ENCODE results near the gene MPEG1. TPM values are rescaled to one million over a fixed set of nuclear protein-coding genes. Genes with fewer than 3 reads are reported as not detected.
A peak's percentile ranks its signal among the peaks of the same experiment; 100 is the strongest.

Gene MPEG1
- total and polyA plus RNA-seq, 2 of the 13 experiments (the other 11 are each of a cell fraction or from before 2014, with no cell fraction given) = not detected

GRCh38 chr11:59173964-59174663 lies 38.6 kb downstream of the MPEG1 start (continued):
- TF ChIP-seq ZNF629 (CRISPR knock-in tag; conservative IDR thresholded peaks at IDR 0.05) (0 out of 2 replicates have a peak, but pooled peaks have one; percentile 4), FOSL2 (CRISPR knock-in tag; IDR thresholded peaks at IDR 0.05) (peak; percentile 56), SOX13 (IDR thresholded peaks at IDR 0.05) (0 out of 2 replicates have a peak, but pooled peaks have one; percentile 69), SOX13 (CRISPR knock-in tag; conservative IDR thresholded peaks at IDR 0.05 in 1 of 2, IDR thresholded peaks at IDR 0.05 in 1 of 2) (peak in 1 of 2 experiments; percentile 83; a peak in 2 of 4 replicates), WIZ (CRISPR knock-in tag; IDR thresholded peaks at IDR 0.05) (no peak), HMG20A (CRISPR knock-in tag; IDR thresholded peaks at IDR 0.05; ENCODE audit: borderline replicate concordance) (0 out of 2 replicates have a peak, but pooled peaks have one; percentile 46), PPARG (CRISPR knock-in tag; conservative IDR thresholded peaks at IDR 0.05) (peak; percentile 99), BCL6 (CRISPR knock-in tag; IDR thresholded peaks at IDR 0.05) (peak; percentile 83), MAFG (CRISPR knock-in tag; IDR thresholded peaks at IDR 0.05) (no peak), ZNF441 (CRISPR knock-in tag; IDR thresholded peaks at IDR 0.05; ENCODE audit: borderline replicate concordance) (no peak), ATF1 (CRISPR knock-in tag; IDR thresholded peaks at IDR 0.05) (no peak)

GRCh38 chr11:59173080-59173963 lies 39.4 kb downstream of the MPEG1 start:
- 2% methylated on average over 26 of the region's 37 CpGs for WGBS (ENCODE audit: low lambda C conversion rate)
- Histone ChIP-seq H3K27ac (ENCODE audit: extremely low read length, insufficient read depth, low read length) (no peak overlapping the region), H3K36me3 (replicated peaks in 1 of 2; ENCODE audit: control insufficient read depth in 1 of 2, insufficient read depth in 2 of 2, low read length in 2 of 2) (no peaks in the 10 kb centered on the region), H4K20me1 (ENCODE audit: insufficient read depth, low read length) (0 out of 2 replicates have a peak, but pooled peaks cover 3% of the 10 kb centered on the region), H3K79me2 (ENCODE audit: insufficient read depth, low read length) (no peaks in the 10 kb centered on the region), H3K4me2 (ENCODE audit: low read depth, low read length) (peak overlapping the region; percentile 100), H2AFZ (ENCODE audit: low read length) (peak overlapping the region; percentile 12), H3K9me3 (ENCODE audit: low read length) (no peaks in the 10 kb centered on the region), H3K4me1 (ENCODE audit: insufficient read depth, low read length) (peaks cover 41% of the 10 kb centered on the region), H3K4me3 (replicated peaks in 1 of 3; ENCODE audit: insufficient read depth in 1 of 3, low read depth in 2 of 3, low read length in 3 of 3) (peak overlapping the region; percentile 67 to 80 (median 68)), H3K27me3 (ENCODE audit: control insufficient read depth in 1 of 2, insufficient read depth in 2 of 2, low read length in 2 of 2) (no peaks in the 10 kb centered on the region; a peak in 1 of 5 replicates), H3K9ac (ENCODE audit: insufficient read depth, low read depth, low read length) (peak overlapping the region; percentile 25; the same call in 1 of the 2 replicates)
- no peak for FAIRE-seq
- ChIA-PET CTCF (ENCODE audit: low intra/inter-chr PET ratio, low total read pairs) (interaction anchor here (2.9 to 3.7 kb wide), 3 partner anchors 13 to 34 kb away, joined by 13 to 77 read pairs (median 45); no protein-coding TSS in a partner anchor), POLR2A (interaction anchor here (1.0 to 4.4 kb wide), 4 partner anchors 9 to 31 kb away, joined by 4 to 46 read pairs (median 6); partner anchors contain the start of gene FAM111A)
- ATAC-seq = peak; percentile 60
- BruUV-seq (replicated peaks) = no TSS peak
- peak; percentile 13 for DNase-seq (ENCODE audit: low spot score)
- intact Hi-C loops (cut with micrococcal nuclease; ENCODE audit: unreplicated experiment) (no loop called here), in situ Hi-C loops (cut with HindIII; ENCODE audit: extremely low pct_ligation_motif_present, low pct_unique_long_range_greater_than_20kb) (loop anchor here (5.0 to 10.0 kb wide), 2 partner anchors 34 to 111 kb away; no protein-coding TSS in a partner anchor)
- TF ChIP-seq HINFP (CRISPR knock-in tag; IDR thresholded peaks at IDR 0.05; ENCODE audit: low read depth) (no peak), HIVEP1 (CRISPR knock-in tag; IDR thresholded peaks at IDR 0.05) (peak; percentile 46; the same call in 1 of the 2 replicates), ZNF160 (CRISPR knock-in tag; IDR thresholded peaks at IDR 0.05) (0 out of 2 replicates have a peak, but pooled peaks have one; percentile 20), NPAS2 (CRISPR knock-in tag; IDR thresholded peaks at IDR 0.05; ENCODE audit: borderline replicate concordance) (no peak), ONECUT2 (CRISPR knock-in tag; IDR thresholded peaks at IDR 0.05) (no peak), ZNF777 (CRISPR knock-in tag; IDR thresholded peaks at IDR 0.05) (peak; percentile 69), KMT2A (CRISPR knock-in tag; IDR thresholded peaks at IDR 0.05) (0 out of 2 replicates have a peak, but pooled peaks have one; percentile 4), ZNF883 (CRISPR knock-in tag; IDR thresholded peaks at IDR 0.05; ENCODE audit: not compliant biosample characterization) (peak; percentile 40), FOSL1 (CRISPR knock-in tag; IDR thresholded peaks at IDR 0.05; ENCODE audit: borderline replicate concordance) (no peak), SOX6 (IDR thresholded peaks at IDR 0.05) (no peak), SOX6 (CRISPR knock-in tag; IDR thresholded peaks at IDR 0.05) (0 out of 2 replicates have a peak, but pooled peaks have one; percentile 12)

All from HepG2 (cell line).